NCI-H446 (cell line): Measurements from ENCODE around the gene DICER1.

ENCODE experiments used
- DNase-seq, 2 experiments: peaks; one replicate each; lab custom pipeline; 2025; lab: John Stamatoyannopoulos, UW

The DICER1 gene

GRCh38 chr14:95059126-95059525, 98.2 kb downstream of the DICER1 start:
- DNase-seq = no peak

GRCh38 chr14:95058491-95058890, 98.8 kb downstream of the DICER1 start:
- no peak for DNase-seq

- no peak for DNase-seq
These were observed 99.5 kb downstream of the DICER1 start for GRCh38 chr14:95057851-95058250.

- DNase-seq = no peak
These were observed 100.2 kb downstream of the DICER1 start for GRCh38 chr14:95057147-95057546.

GRCh38 chr14:95056476-95056875, 100.9 kb downstream of the DICER1 start:
- no peak for DNase-seq

- no peak for DNase-seq
These were observed 102.0 kb downstream of the DICER1 start for GRCh38 chr14:95055318-95055717.

GRCh38 chr14:95054346-95055280, 102.7 kb downstream of the DICER1 start:
- no peak for DNase-seq

- DNase-seq = no peak
These were observed 105.2 kb downstream of the DICER1 start for GRCh38 chr14:95052016-95052585.

- no peak for DNase-seq
These were observed 107.4 kb downstream of the DICER1 start for GRCh38 chr14:95049952-95050351.

GRCh38 chr14:95048771-95049312, 108.5 kb downstream of the DICER1 start:
- no peak for DNase-seq

- no peak for DNase-seq
These were observed 109.6 kb downstream of the DICER1 start for GRCh38 chr14:95047754-95048153.

- DNase-seq = no peak
These were observed 110.3 kb downstream of the DICER1 start for GRCh38 chr14:95046711-95047681.

GRCh38 chr14:95045836-95046430, 111.4 kb downstream of the DICER1 start:
- no peak for DNase-seq

- no peak for DNase-seq
These were observed 112.1 kb downstream of the DICER1 start for GRCh38 chr14:95045106-95045701.

- no peak for DNase-seq
These were observed 112.7 kb downstream of the DICER1 start for GRCh38 chr14:95044463-95045105.

GRCh38 chr14:95043732-95044462, 113.4 kb downstream of the DICER1 start:
- DNase-seq = no peak

GRCh38 chr14:95043314-95043713, 114.0 kb downstream of the DICER1 start:
- DNase-seq = no peak

- no peak for DNase-seq
These were observed 115.8 kb downstream of the DICER1 start for GRCh38 chr14:95041477-95042020.

GRCh38 chr14:95040708-95041476, 116.4 kb downstream of the DICER1 start:
- DNase-seq = no peak
